Stimulated activated effector memory CD8-positive, alpha-beta T cell treated with anti-CD3 and anti-CD28 coated beads, Interleukin-12 subunit alpha, Interleukin-12 subunit beta, amount 100 ng/mL, for 72 hours (primary cell): Measurements from ENCODE around the gene RALGAPA1.
"Not testable (repeated sequence)": the region's sequence is repeated elsewhere in the genome, so short reads cannot be mapped to it uniquely, and the experiment has no call there.

ENCODE experiments used
- ATAC-seq: fragments of 150-1000 bp; cut with Tn5 transposase; 2 replicates; pipeline ENCODE4 v1.10.0; 2021
- DNase-seq, 2 donors: peaks; one replicate each; pipeline ENCODE4 v3.0.0; 2021 to 2022; ENCODE audit warnings: low spot score in 2 of 2
- H3K27ac Mint-ChIP-seq: one replicate; pipeline ENCODE4 v1.8.0; 2022; ENCODE audit warnings: mild to moderate bottlenecking, mixed read lengths
- H3K36me3 Mint-ChIP-seq: one replicate; pipeline ENCODE4 v1.8.0; 2022; ENCODE audit warnings: mild to moderate bottlenecking, mixed read lengths
- H3K4me1 Mint-ChIP-seq: one replicate; pipeline ENCODE4 v1.8.0; 2022; ENCODE audit warnings: mixed read lengths
- H3K4me3 Mint-ChIP-seq: one replicate; pipeline ENCODE4 v1.8.0; 2022; ENCODE audit warnings: mild to moderate bottlenecking, mixed read lengths
- H3K9me3 Mint-ChIP-seq: one replicate; pipeline ENCODE4 v1.8.0; 2022; ENCODE audit warnings: mixed read lengths

Gene RALGAPA1

DNA sequence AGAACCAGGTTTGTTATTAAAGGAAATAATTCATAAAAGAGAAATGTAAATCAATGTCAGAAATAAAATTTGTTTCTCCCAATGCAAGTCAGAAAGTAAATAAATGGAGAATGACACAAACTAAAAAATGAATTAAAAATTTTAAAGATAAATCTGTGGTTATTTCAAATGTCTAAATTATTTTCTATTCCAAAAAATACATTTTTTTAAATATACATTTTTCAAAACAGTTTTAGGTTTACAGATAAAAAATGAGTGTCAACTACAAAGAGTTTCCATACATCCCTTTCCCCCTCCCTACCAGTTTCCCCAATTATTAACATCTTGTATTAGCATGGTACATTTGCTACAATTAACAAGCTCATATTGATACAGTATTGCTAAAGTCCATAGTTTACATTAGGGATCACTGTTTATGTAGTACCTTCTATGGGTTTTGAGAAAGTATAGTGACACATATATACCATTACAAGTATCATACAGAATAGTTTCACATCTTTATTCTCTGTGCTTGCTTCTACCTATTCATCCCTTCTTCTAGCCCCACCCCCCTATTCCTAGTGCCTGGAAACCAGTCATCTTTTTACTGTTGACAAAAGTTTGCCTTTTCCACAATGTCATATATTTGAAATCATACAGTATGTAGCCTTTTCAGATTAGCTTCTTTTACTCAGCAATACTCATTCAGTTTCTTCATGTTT is 104.2 kb downstream of the RALGAPA1 start:
- Mint-ChIP-seq H3K36me3 (peaks cover 6% of the 10 kb centered on the region), H3K4me1 (no peaks in the 10 kb centered on the region), H3K27ac (no peak overlapping the region), H3K4me3 (no peak overlapping the region), H3K9me3 (no peaks in the 10 kb centered on the region)
- ATAC-seq (peak; percentile 58), DNase-seq (no peak)

DNA sequence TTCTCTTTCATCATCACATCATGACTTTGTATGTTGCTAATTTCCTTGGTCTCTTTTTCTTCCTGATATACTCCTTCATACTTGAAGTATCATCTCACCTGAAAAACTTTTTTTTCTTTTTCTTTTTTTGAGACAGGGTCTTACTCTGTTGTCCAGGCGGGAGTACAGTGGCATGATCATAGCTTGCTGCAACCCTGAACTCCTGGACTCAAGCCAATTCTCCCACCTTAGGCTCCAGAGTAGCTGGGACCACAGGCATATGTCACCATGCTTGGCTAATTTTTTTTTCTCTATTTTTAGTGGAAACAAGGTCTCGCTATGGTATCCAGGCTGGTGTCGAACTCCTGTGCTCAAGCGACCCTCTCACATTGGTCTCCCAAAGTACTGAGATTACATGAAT is 107.6 kb downstream of the RALGAPA1 start:
- ATAC-seq: no peak

GRCh38 chr14:35699791-35700444 is 109.2 kb downstream of the RALGAPA1 start:
- Mint-ChIP-seq H3K36me3 (no peaks in the 10 kb centered on the region), H3K27ac (no peak overlapping the region), H3K9me3 (no peaks in the 10 kb centered on the region), H3K4me1 (peaks cover 6% of the 10 kb centered on the region), H3K4me3 (no peak overlapping the region)
- no peak for DNase-seq
- ATAC-seq: no peak

More for the DNA sequence above, 107.6 kb downstream of the RALGAPA1 start:
- no peak overlapping the region for H3K4me3 Mint-ChIP-seq
- no peak overlapping the region for H3K27ac Mint-ChIP-seq
- peaks cover 2% of the 10 kb centered on the region for H3K36me3 Mint-ChIP-seq
- peaks cover 6% of the 10 kb centered on the region for H3K4me1 Mint-ChIP-seq
- no peak for DNase-seq
- H3K9me3 Mint-ChIP-seq: no peaks in the 10 kb centered on the region

GRCh38 chr14:35696575-35696974 is 112.5 kb downstream of the RALGAPA1 start:
- Mint-ChIP-seq H3K36me3 (no peaks in the 10 kb centered on the region), H3K9me3 (no peaks in the 10 kb centered on the region), H3K27ac (no peak overlapping the region), H3K4me3 (no peak overlapping the region), H3K4me1 (peaks cover 6% of the 10 kb centered on the region)
- DNase-seq (no peak), ATAC-seq (no peak)

GRCh38 chr14:35696119-35696518 is 113.0 kb downstream of the RALGAPA1 start:
- DNase-seq: no peak
- Mint-ChIP-seq H3K4me1 (peaks cover 6% of the 10 kb centered on the region), H3K36me3 (no peaks in the 10 kb centered on the region), H3K27ac (no peak overlapping the region), H3K4me3 (no peak overlapping the region), H3K9me3 (no peaks in the 10 kb centered on the region)
- ATAC-seq: no peak

DNA sequence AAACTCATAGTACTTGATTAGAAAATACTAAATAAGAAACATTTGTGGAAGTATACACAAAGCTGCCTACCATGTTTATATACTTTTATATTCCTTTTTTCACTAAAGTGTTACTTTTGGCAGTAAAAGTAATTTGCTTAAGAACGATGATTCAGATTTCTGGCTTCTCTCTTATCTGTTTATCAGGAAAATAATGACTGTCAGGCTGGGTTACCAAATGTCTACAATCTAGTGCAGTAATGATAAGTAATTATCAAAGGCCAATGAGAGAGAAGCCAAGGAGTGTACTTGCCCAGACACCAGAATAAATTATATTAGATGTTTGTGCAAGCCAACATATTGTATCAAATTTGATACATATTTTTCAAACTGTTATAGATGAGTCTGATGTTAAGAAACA is 113.4 kb downstream of the RALGAPA1 start:
- Mint-ChIP-seq H3K27ac (no peak overlapping the region), H3K4me1 (peaks cover 6% of the 10 kb centered on the region), H3K9me3 (no peaks in the 10 kb centered on the region), H3K4me3 (no peak overlapping the region), H3K36me3 (no peaks in the 10 kb centered on the region)
- no peak for ATAC-seq
- no peak for DNase-seq

GRCh38 chr14:35695072-35695471 is 114.0 kb downstream of the RALGAPA1 start:
- Mint-ChIP-seq H3K9me3 (no peaks in the 10 kb centered on the region), H3K27ac (no peak overlapping the region), H3K4me1 (peaks cover 6% of the 10 kb centered on the region), H3K4me3 (no peak overlapping the region), H3K36me3 (no peaks in the 10 kb centered on the region)
- no peak for ATAC-seq
- no peak for DNase-seq

DNA sequence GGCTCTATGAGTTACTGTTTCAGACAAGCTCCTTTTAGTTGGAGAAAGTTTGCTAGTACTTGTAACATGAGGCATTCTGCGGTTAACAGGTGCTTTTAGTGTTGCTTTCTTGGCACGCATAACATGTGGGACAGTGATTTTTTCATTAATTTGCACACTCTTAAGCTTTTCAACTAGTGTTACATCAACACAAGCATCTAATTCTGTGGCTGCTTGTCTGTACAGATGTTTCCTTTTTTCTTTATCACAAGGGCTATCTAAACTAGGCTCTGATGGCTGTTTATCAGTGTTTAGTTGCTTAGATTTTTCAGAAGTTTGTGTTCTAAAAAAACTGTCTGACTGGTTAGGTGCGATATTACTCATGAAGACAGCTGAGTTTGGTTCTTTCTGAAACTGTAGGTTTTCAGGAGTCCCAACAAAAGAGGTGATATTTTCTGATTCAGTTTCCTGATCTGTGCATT is 120.1 kb downstream of the RALGAPA1 start:
- H3K4me1 Mint-ChIP-seq: peaks cover 14% of the 10 kb centered on the region
- peak overlapping the region; percentile 56 for H3K27ac Mint-ChIP-seq
- peaks cover 25% of the 10 kb centered on the region for H3K36me3 Mint-ChIP-seq
- H3K4me3 Mint-ChIP-seq: no peak overlapping the region
- peak; percentile 81 for ATAC-seq
- no peak for DNase-seq
- no peaks in the 10 kb centered on the region for H3K9me3 Mint-ChIP-seq

- ATAC-seq (peak; percentile 11), DNase-seq (no peak)
- Mint-ChIP-seq H3K4me1 (peaks cover 14% of the 10 kb centered on the region), H3K4me3 (no peak overlapping the region), H3K9me3 (no peaks in the 10 kb centered on the region), H3K36me3 (peaks cover 33% of the 10 kb centered on the region), H3K27ac (peak overlapping the region; percentile 56)
Measured at GRCh38 chr14:35688126-35688826, 120.8 kb downstream of the RALGAPA1 start.

DNA sequence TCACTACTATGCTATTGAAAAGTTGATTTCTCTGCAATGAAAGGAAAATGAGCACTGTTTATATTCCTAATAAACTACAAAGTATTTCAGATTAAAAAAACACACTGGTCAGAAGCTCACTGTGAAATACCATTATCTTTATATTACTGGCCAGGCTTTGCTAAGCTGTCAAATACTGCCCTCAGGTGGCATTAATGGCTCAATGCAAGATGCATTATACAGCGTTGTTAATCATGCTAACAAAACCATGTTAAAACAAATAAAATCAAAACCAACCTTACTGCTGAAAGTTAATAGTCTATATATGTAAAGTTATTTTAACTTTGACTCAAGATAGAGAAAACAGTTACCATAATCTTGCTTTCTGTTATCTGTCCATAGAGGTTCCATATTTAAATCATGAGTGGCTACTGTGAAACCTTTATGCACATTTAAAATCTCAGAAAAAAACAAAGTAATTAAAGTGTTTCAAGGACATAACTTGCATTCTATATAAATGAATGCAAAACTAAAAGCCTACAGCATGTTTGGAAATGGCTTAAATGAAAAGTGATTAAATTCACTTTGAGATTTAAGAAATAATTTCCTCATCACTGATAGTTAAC is 121.7 kb downstream of the RALGAPA1 start:
- H3K4me1 Mint-ChIP-seq: peaks cover 14% of the 10 kb centered on the region
- H3K36me3 Mint-ChIP-seq: peaks cover 38% of the 10 kb centered on the region
- H3K9me3 Mint-ChIP-seq: no peaks in the 10 kb centered on the region
- ATAC-seq: peak; percentile 67
- no peak for DNase-seq
- H3K4me3 Mint-ChIP-seq: no peak overlapping the region
- no peak overlapping the region for H3K27ac Mint-ChIP-seq

DNA sequence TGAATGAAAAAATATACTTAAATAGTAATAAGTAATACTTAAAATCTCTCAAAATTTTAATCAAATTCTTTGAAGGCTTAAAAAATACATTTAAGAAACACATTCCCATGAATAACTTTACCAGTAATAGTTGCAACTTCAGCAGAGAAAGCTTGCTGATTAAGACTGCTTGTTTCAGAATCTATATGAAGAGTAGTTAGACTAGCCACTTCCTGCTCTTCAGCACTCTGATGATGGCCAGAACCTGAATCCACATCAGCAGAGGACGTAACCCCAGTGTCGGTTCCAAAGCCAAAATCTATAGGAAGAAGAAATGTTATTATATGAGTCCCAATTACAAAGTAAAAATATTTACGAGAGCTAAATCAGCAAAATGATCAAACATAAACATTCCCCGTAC is 125.4 kb downstream of the RALGAPA1 start:
- DNase-seq, H3K4me3 Mint-ChIP-seq, ATAC-seq, H3K9me3 Mint-ChIP-seq, H3K4me1 Mint-ChIP-seq, H3K27ac Mint-ChIP-seq: not testable (repeated sequence)
- peaks cover 47% of the 10 kb centered on the region for H3K36me3 Mint-ChIP-seq

DNA sequence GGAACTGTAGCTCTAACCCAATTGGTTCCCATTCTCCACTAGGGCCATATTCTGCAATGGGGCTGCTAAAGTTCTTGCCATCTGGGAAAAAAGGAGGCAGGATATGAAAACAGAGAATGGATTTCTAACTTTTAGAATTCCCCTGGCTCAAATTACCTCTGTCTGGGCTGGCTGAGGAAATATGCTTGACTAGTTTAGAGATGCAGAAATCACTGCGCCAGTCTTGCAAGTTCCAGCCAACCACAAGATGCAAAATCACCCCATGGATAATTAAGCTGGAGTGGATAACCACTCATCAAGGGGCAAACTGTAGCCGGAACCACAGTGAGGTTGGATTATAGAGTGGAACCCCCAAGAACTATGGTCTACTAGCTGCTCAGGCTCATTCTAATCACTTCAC is 126.3 kb downstream of the RALGAPA1 start:
- no peak overlapping the region for H3K27ac Mint-ChIP-seq
- no peak for DNase-seq
- ATAC-seq: no peak
- peaks cover 54% of the 10 kb centered on the region for H3K36me3 Mint-ChIP-seq
- H3K4me1 Mint-ChIP-seq: no peaks in the 10 kb centered on the region
- H3K9me3 Mint-ChIP-seq: no peaks in the 10 kb centered on the region
- H3K4me3 Mint-ChIP-seq: no peak overlapping the region

DNA sequence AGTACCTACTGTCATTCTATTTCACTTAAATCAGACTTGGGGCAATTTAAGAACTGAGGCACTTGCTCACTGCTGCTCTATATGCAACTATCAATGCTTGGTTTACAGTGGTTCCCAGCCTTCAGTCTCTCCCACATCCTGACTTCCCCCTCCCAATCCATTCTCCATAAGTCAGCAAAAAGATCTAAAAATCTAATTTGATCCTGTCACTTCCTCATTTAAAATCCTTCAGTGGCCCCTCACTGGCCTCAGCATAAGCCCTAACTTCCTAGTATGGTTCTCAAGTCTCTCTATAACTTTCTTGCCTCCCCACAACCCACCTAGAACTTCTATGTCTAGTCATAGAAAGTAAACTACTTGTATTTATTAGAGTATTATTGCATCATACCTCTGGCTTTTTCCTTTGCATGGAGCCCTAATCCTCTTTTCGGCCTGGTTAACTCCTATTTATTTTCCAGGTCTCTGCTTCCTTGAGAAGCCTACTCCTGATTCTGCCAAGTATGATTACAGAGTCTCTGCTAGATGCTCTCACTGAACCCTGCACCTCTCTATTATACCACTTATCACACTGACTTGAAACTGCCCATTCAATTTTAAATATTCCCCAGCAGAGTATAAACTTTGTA is 130.6 kb downstream of the RALGAPA1 start:
- DNase-seq (no peak), ATAC-seq (no peak)
- Mint-ChIP-seq H3K27ac (no peak overlapping the region), H3K4me3 (no peak overlapping the region), H3K36me3 (peaks cover 82% of the 10 kb centered on the region), H3K4me1 (no peaks in the 10 kb centered on the region), H3K9me3 (no peaks in the 10 kb centered on the region)

- Mint-ChIP-seq H3K9me3 (no peaks in the 10 kb centered on the region), H3K4me3 (no peak overlapping the region), H3K27ac (no peak overlapping the region), H3K36me3 (peaks cover 43% of the 10 kb centered on the region), H3K4me1 (no peaks in the 10 kb centered on the region)
- DNase-seq (no peak), ATAC-seq (peak; percentile 75)
Measured at GRCh38 chr14:35669782-35670181, 139.3 kb downstream of the RALGAPA1 start.

- ATAC-seq (no peak), DNase-seq (no peak)
- Mint-ChIP-seq H3K9me3 (no peaks in the 10 kb centered on the region), H3K4me3 (no peak overlapping the region), H3K36me3 (peaks cover 45% of the 10 kb centered on the region), H3K4me1 (no peaks in the 10 kb centered on the region), H3K27ac (no peak overlapping the region)
Measured at GRCh38 chr14:35666429-35667043, 142.6 kb downstream of the RALGAPA1 start.
